Choroid plexus epithelial cell (primary cell): Measurements from ENCODE around the gene TBC1D24.
"Not testable (repeated sequence)": the region's sequence is repeated elsewhere in the genome, so short reads cannot be mapped to it uniquely, and the experiment has no call there.

Source experiments
- DNase-seq: peaks from one replicate; pipeline ENCODE4 v3.0.0-alpha.2; 2010; ENCODE audit warnings: low read depth
- H3K4me3 ChIP-seq: 2 replicates; pipeline ENCODE4 v1.5.1; 2011; ENCODE audit warnings: low read depth, mild to moderate bottlenecking, control low read depth, low read length, moderate library complexity
- TF ChIP-seq, protein P1 (sequence below): conservative IDR thresholded peaks from 2 replicates; pipeline ENCODE4 v1.5.1; 2011; ENCODE audit warnings: low read depth, mild to moderate bottlenecking, control low read depth, inconsistent platforms, low read length, moderate library complexity

TBC1D24 gene

GRCh38 chr16:2531696-2532493, 57.0 kb downstream of the TBC1D24 start:
- H3K4me3 ChIP-seq, result peak overlapping the region; percentile 52
- TF ChIP-seq, protein P1, sequence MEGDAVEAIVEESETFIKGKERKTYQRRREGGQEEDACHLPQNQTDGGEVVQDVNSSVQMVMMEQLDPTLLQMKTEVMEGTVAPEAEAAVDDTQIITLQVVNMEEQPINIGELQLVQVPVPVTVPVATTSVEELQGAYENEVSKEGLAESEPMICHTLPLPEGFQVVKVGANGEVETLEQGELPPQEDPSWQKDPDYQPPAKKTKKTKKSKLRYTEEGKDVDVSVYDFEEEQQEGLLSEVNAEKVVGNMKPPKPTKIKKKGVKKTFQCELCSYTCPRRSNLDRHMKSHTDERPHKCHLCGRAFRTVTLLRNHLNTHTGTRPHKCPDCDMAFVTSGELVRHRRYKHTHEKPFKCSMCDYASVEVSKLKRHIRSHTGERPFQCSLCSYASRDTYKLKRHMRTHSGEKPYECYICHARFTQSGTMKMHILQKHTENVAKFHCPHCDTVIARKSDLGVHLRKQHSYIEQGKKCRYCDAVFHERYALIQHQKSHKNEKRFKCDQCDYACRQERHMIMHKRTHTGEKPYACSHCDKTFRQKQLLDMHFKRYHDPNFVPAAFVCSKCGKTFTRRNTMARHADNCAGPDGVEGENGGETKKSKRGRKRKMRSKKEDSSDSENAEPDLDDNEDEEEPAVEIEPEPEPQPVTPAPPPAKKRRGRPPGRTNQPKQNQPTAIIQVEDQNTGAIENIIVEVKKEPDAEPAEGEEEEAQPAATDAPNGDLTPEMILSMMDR, result no peak
- peak; percentile 98 for DNase-seq

- peak; percentile 77 for DNase-seq
- TF ChIP-seq, protein P1, result no peak
These were observed 57.7 kb downstream of the TBC1D24 start for GRCh38 chr16:2532494-2533141.

GRCh38 chr16:2533142-2533755, 58.3 kb downstream of the TBC1D24 start:
- H3K4me3 ChIP-seq, result peak overlapping the region; percentile 52
- not testable (repeated sequence) for DNase-seq

More at GRCh38 chr16:2532494-2533141, 57.7 kb downstream of the TBC1D24 start:
- peak overlapping the region; percentile 52 for H3K4me3 ChIP-seq

DNA sequence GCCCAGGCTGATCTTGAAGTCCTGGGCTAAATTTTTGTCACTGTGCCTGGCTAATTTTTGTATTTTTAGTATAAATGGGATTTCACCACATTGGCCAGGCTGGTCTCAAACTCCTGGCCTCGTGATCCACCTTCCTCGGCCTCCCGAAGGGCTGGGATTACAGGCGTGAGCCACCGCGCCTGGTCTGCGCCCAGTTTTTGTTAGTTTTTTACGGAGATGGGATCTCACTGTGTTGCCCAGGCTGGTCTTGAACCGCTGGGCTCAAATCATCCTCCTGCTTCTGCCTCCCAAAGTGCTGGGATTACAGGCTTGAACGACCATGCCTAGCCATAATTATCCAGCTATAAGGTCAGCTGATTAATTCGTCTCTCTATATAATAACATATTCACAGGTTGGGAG, 59.0 kb downstream of the TBC1D24 start:
- TF ChIP-seq, protein P1, result no peak
- no peak for DNase-seq
- H3K4me3 ChIP-seq, result no peak overlapping the region

GRCh38 chr16:2534335-2534734, 59.4 kb downstream of the TBC1D24 start:
- DNase-seq, H3K4me3 ChIP-seq: not testable (repeated sequence)

GRCh38 chr16:2535625-2536013, 60.7 kb downstream of the TBC1D24 start:
- TF ChIP-seq, protein P1, result no peak
- H3K4me3 ChIP-seq, result no peak overlapping the region
- DNase-seq, result peak; percentile 76

- TF ChIP-seq, protein P1, result no peak
- peak within 1 kb of the TSS; percentile 74 for H3K4me3 ChIP-seq
- DNase-seq, result peak; percentile 96
These were observed 62.8 kb downstream of the TBC1D24 start, which contains the start of gene PDPK1 for GRCh38 chr16:2537451-2538379. Gene PDPK1, plus strand, starts transcription at chr16:2538021. Its CDS starts 92 bp downstream, at chr16:2538113.

- not testable (repeated sequence) for H3K4me3 ChIP-seq, DNase-seq
These were observed 64.4 kb downstream of the TBC1D24 start for GRCh38 chr16:2539192-2539844.
